A549 treated with RU486 at 1 μM for 4 hours (cell line): ENCODE measurements around the gene OR10V1. TPM values are rescaled to one million over a fixed set of nuclear protein-coding genes. Genes with fewer than 3 reads are reported as not detected.

Experiments used
- total RNA-seq: library from RNA; stranded (reverse); fragments of 200-300 nt; extraction: Qiagen RNA extraction; gene quantifications from 5 replicates; pipeline ENCODE4 v1.2.3, GENCODE V29; 2022; ENCODE audit warnings: low read depth

Gene OR10V1
- total RNA-seq, result not detected in 5 replicates

GRCh38 chr11:59713745-59714144 is at the start of gene OR10V1:
OR10V1 (minus strand) TSS chr11:59713845; CDS start chr11:59713845, 0 bp downstream.

GRCh38 chr11:59754859-59755700 is 41.4 kb upstream of the OR10V1 start, which contains the start of gene STX3:
STX3 (plus strand) TSS chr11:59755376; CDS start chr11:59755606, 230 bp downstream.

GRCh38 chr11:59668950-59669610 is 44.6 kb downstream of the OR10V1 start, which contains the start of gene PATL1:
PATL1 (minus strand) TSS chr11:59669037; CDS start chr11:59668895, 142 bp downstream.

Other genes with a start within 250 kb of the OR10V1 start
- not detected in 5 replicates for gene OR4D10, start 240.5 kb downstream of the OR10V1 start, total RNA-seq
- not detected in 5 replicates for gene OR4D11, start 210.3 kb downstream of the OR10V1 start, total RNA-seq
- not detected in 5 replicates for gene OR4D9, start 202.3 kb downstream of the OR10V1 start, total RNA-seq
- gene OSBP, start 98.1 kb downstream of the OR10V1 start, total RNA-seq, result 26.7 to 29.9 TPM (median 27.4 TPM) in 5 replicates
- gene PATL1, start 44.8 kb downstream of the OR10V1 start, total RNA-seq, result 38.7 to 49.2 TPM (median 47.1 TPM) in 5 replicates
- gene STX3, start 41.5 kb upstream of the OR10V1 start, total RNA-seq, result 24.1 to 30.8 TPM (median 29.3 TPM) in 5 replicates
- gene MRPL16, start 96.9 kb upstream of the OR10V1 start, total RNA-seq, result 60.2 to 66.4 TPM (median 65.1 TPM) in 5 replicates
- not detected in 5 replicates for gene CBLIF, start 131.7 kb upstream of the OR10V1 start, total RNA-seq
- gene TCN1, start 152.6 kb upstream of the OR10V1 start, total RNA-seq, result 0.15 to 0.50 TPM (median 0.43 TPM) in 5 replicates
- gene OOSP3, start 164.9 kb upstream of the OR10V1 start, total RNA-seq, result not detected in 5 replicates
- not detected in 5 replicates for gene OOSP1, start 224.6 kb upstream of the OR10V1 start, total RNA-seq